NCI-H82 treated with DMSO at 0.1 percent for 48 hours (cell line): Measurements from ENCODE around the gene ZFP62.
"Not testable (repeated sequence)": the region's sequence is repeated elsewhere in the genome, so short reads cannot be mapped to it uniquely, and the experiment has no call there.

Source experiments
- DNase-seq: peaks from one replicate; lab custom pipeline; 2025; ENCODE audit not compliant: unreplicated experiment; lab: John Stamatoyannopoulos, UW

The ZFP62 gene

DNA sequence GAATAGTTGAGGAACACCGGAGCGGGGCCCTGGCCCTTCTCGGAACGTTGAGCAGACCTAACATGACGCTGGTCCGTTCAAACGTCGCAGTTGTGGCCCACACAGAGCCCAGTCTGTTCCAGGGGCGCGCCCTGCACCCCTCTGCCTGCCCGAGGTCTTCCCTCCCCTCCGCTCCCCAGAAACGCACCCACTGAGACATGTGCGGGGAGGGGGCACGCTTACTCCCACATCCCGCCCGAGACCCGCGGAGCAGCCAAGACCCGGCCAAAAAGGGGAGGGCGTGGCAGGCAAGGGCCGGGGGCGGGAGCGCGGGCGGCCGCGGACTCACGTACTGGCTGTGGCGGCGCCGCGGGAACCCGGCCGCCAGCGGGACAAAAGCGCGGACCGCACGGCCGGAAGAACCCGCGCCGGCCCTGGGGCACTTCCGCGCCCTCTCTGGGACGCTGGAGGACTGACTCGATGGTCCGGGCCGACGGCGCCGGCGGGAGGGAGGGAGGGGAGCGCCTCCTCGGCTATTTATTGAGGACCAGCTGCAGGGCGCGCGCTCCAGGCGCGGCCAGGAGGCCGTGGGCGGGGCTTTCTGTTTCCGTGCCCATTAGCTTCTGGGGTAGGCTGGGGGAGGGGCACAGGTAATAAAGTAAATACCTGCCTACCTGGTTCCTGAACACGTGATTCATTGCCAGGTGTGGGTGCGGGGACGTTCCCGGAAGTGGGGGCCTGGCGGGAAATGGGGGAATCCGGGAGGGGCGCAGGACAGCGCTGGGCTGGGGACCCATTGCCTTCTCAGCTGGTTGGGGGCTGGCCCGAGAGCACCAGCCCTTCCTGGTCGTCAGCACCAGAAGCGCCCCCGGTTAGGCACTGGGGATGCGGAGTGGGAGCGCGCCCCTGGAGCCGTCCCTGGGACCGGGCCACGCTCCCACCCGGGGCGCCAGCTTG lies at the start of gene ZFP62:
Gene ZFP62 (minus strand): TSS at position 390 of the 936 bp plus-strand sequence. CDS start 57 bp downstream, at position 333.
- peak; percentile 58 for DNase-seq

DNA sequence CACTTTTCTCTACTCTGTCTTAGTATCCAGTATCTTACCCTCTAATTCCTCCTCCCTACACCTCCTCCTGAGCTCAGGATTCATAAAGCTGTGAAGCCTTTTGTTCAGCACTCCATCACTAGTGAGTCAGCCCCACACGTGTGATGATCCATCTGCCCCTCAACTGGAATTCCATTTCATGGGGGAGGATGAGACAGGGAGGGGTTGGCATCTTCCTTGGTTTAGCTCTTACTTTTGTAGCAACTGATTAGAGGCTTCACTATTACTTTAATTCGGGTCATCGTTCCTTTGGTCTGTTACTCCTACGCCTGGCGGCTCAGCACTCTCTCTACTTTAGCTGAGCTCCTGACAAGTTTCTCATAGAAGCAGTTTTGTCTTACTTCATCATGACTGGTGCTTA lies 49.7 kb upstream of the ZFP62 start:
- no peak for DNase-seq

DNA sequence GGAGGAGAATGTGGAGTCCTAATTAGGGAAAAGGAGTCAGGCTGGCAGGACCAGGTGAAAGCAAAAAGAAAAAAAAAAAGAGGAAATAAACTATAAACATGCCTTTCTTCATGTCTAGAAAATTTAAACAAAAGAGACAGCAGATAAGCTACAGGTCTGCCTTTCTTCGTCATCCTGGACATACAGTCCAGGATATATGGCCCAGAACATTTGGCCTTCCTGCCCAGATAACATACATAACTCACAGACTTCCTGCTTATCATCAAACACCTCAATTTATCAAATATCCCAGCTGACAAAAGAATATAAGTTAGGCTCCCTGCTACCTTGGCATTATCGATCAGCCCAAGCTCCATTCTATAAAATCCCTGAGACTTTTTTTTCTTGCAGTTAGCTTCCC lies 49.1 kb upstream of the ZFP62 start:
- no peak for DNase-seq

DNA sequence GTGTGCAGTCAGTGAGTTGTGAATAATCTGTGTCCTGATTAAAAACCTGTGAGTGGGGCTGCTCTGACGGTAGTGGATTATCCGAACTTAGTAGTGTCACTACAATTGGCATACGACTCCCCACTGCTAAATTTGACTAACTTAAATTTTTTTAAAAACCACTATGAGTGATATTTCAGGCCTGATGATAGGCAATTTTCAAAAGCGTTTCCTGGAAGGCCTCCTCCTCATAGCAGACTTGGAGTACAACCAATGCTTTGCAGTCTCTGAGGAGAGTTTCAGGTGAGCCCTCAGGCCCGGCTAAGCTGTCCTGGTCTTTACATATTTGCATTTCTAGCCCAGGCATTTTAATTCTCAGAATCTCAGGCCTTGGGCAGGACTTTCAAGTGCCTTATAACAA lies 48.7 kb upstream of the ZFP62 start:
- no peak for DNase-seq

DNA sequence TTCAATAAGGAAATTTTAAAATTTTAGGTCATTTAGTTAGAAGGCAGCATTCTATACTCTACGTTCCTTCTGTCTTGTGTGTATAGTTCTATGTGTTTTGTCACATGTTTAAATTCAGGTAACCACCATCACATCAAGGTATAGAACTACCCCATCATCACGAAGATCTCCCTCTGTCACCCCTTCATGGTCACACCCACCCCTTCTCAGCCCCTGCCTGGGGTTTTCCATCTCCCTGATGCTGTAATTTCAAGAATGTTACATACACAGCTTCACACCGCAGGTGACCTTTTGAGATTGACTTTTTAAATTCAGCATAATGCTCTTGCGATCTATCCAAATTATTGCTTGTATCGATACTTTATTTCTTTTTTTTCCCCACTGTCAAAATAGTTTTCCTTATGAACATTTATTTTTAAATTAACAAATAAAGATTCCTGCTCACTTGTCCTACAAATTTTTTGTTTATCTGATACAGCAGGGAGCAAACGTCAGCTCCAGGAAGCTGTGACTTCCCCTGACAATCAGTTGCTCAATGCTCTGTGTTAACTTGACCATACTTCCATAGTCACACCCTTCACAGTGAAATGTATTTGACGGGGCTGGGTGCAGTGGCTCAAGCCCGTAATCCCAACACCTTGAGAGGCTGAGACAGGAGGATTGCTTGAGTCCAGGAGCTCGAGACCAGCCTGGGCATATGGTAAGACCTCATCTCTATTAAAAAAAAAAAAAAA lies 48.1 kb upstream of the ZFP62 start:
- no peak for DNase-seq

GRCh38 chr5:180908400-180908799 lies 47.3 kb upstream of the ZFP62 start:
- DNase-seq: no peak

- no peak for DNase-seq
These were observed 40.4 kb upstream of the ZFP62 start for GRCh38 chr5:180901319-180902009.

DNA sequence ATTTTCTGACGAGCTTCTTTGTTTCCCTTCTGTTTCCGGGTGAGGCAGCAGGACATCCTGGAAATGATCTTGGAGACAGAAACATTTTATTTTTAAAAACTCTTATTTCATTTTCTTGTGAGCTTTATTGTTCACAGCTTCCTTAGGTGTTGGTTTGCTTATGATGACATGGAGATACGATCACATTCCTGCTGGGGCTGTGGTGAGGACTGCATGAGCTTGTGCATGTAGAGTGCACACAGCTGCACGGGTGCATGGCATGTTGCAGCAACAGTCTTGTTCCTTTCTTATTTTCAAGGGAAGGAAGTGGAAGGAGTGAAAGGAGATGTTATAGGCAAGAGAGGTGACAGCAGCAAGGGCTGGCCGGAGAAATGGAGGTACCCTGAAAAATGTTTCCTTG lies 39.1 kb upstream of the ZFP62 start:
- no peak for DNase-seq

DNA sequence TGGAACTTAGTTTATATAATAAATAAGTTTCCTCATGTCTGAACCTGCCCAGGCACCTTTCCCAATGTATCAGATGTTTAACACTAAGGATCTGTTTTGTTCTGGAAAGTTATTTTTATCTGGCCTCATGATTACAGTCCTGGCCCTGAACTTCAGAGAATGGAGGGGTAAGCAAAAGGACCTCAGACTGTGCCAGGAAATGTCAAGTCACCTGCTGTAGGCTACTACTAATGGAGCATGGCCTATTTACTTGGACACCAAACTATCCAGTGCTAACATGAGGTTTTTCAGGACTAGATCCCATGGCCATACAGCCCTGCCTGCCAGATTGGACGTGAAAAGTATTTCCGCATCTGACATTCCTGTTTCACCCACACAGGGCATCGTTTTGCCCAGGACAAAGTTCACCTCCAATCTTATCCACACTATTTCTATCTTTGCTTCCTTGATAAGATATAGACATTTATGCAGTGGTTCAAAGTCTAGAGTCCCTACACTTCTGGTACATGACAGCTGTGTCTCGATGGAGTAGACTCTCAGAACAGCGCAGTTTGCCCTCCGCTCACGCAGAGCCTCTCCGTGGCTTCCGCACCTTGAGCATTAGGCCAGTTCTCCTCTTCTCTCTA lies 37.7 kb upstream of the ZFP62 start, which contains the start of gene BTNL8:
Gene BTNL8 (plus strand): TSS at position 539 of the 626 bp plus-strand sequence. CDS start 152 bp downstream, outside the sequence.
- DNase-seq: no peak

DNA sequence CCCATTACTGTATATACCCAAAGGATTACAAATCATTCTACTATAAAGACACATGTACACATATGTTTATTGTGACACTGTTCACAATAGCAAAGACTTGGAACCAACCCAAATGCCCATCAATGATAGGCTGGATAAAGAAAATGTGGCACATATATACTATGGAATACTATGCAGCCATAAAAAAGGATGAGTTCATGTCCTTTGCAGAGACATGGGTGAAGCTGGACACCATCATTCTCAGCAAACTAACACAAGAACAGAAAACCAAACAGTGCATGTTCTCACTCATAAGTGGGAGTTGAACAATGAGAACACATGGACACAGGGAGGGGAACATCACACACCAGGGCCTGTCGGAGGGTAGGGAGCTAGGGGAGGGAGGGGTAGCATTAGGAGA lies 34.3 kb upstream of the ZFP62 start:
- not testable (repeated sequence) for DNase-seq

- no peak for DNase-seq
These were observed 28.3 kb upstream of the ZFP62 start for GRCh38 chr5:180889381-180889780.

DNA sequence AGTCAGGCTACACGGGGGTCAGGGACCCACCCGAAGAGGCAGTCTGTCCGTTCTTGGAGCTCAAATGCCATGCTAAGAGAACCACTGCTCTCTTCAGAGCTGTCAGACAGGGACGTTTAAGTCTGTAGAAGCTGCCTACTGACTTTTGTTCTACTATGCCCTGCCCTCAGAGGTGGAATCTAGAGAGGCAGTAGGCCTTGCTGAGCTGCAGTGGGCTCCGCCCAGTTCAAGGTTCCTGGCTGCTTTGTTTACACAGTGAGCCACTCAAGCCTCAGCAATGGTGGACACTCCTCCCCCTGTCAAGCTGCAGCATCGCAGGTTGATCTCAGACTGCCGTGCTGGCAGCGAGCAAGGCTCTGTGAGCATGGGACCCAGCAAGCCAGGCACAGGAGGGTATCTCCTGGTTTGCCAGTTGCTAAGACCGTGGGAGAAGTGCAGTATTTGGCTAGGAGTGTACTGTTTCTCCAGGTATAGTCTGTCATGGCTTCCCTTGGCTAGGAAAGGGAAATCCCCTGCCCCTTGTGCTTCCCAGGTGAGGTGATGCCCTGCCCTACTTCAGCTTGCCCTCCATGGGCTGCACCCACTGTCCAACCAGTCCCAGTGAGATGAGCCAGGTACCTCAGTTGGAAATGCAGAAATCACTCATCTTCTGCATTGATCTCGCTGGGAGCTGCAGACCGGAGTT lies 24.9 kb upstream of the ZFP62 start:
- DNase-seq: not testable (repeated sequence)

- DNase-seq: no peak
These were observed 14.9 kb upstream of the ZFP62 start for GRCh38 chr5:180875860-180876426.

- DNase-seq: no peak
These were observed 13.9 kb upstream of the ZFP62 start for GRCh38 chr5:180874804-180875582.

GRCh38 chr5:180873615-180874520 lies 12.8 kb upstream of the ZFP62 start:
- no peak for DNase-seq

DNA sequence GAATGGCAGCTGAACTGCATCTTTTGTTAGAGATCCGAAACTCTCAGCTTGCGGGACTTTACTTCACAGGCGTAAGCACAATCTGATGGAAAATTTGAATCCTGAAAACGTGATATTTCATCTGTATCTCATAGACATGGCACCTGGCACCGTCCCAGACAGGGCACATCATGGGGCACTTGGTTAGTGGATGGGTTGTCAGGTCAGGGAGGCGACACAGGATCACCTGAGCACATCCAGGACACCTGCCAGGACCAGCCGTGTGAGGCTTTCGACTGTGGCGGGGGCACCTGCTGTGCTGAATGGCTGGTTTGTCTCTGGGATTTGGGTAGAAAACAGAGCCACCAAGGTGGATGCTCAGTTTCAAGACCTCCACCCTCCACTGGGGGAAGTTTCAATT lies 11.3 kb upstream of the ZFP62 start:
- no peak for DNase-seq

DNA sequence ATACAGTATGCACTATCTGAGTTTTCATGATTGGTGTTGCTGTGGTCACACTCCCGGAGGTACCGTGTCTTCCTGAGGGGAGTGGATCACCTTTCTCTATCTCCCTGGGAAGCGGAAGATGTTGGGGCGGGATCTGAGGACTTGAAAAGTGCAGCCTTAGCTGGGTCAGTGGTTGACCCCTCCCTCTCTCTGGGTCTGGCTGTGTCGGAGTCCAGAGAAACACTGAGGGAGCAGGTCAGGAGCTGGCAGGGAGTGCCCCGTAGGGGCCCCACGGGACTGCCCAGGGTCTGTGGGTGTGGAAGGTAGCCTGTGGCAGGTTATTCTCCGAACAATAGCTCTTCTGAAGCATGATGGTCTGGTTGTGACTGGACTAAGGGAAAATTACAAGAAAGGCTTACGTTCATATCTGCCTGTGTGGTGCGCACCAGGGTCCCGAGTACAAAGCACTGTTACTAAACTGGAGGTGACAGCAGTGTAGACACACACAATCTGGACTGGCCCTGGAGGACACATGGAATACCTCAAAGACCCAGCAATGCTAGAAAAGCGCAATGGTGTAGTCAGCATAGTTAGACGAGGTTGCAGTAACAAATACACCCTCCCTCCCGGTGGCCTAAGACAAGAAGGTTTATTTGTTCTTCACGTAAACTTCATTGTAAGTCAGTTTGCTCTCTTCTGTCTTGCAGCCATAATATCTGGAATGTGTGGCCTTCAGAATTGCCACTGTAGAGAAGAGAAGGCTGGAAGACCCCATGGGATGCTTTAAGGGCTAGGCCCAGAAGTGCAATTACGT lies 9.4 kb upstream of the ZFP62 start:
- DNase-seq: no peak
